AG04449 (cell line): ENCODE data around the gene CACNA1E.

ENCODE experiments used
- CTCF ChIA-PET: fragments of 350-600 bp; formaldehyde crosslinking; extraction: SDS; loops from one replicate; lab custom pipeline; 2021; ENCODE audit warnings: antibody characterized with exemption; lab: Yijun Ruan, JAX
- POLR2A ChIA-PET: fragments of 400-600, 350-600 bp; formaldehyde crosslinking; extraction: SDS; loops from one replicate; lab custom pipeline; 2020; ENCODE audit warnings: antibody characterized with exemption, inconsistent platforms; lab: Yijun Ruan, JAX
- DNase-seq: peaks from one replicate; pipeline ENCODE4 v3.0.0-alpha.2; 2010; ENCODE audit warnings: low read depth, low spot score
- H3K4me3 ChIP-seq: 2 replicates; pipeline ENCODE4 v1.5.1; 2011; ENCODE audit warnings: low read depth, mild to moderate bottlenecking, control low read depth, low read length
- TF ChIP-seq, protein P1 (sequence below): IDR thresholded peaks from one replicate; pipeline ENCODE4 v1.5.1; 2011; ENCODE audit warnings: mild to moderate bottlenecking, moderate library complexity, low read length, control low read depth, inconsistent platforms; ENCODE audit not compliant: insufficient read depth; ENCODE audit errors: missing control alignments

CACNA1E gene

DNA sequence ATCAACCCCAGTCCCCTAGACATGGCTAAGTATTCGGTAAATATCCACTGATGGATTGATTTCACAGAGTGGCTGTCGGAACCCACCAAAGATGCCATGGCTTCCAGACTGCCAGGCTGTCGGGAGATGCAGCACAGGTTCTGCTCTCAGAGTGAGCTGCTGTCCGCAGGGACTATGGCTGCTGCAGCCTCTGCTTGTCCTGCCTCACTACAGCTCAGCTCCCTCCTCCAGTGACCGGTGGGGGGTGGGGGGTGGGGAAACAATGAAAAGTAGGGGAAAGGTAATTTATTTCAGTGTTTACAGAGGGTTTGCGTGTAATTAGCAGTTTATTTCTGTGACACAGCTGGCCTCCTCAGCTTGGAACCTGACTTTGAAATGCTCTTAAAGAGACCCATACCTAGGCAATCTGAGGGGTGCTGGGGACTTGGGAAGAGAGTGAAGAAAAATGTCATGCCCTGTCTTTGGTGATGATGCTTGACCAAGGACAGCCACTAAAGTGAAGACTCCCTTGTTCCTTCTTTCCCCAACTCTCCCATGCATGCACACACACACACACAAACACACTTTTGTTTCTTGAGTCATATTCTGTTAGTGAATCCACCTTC, 109.0 kb downstream of the CACNA1E start:
- ChIA-PET CTCF (no interaction called here), POLR2A (no interaction called here)
- no peak overlapping the region for H3K4me3 ChIP-seq
- no peak for DNase-seq
- TF ChIP-seq, protein P1, sequence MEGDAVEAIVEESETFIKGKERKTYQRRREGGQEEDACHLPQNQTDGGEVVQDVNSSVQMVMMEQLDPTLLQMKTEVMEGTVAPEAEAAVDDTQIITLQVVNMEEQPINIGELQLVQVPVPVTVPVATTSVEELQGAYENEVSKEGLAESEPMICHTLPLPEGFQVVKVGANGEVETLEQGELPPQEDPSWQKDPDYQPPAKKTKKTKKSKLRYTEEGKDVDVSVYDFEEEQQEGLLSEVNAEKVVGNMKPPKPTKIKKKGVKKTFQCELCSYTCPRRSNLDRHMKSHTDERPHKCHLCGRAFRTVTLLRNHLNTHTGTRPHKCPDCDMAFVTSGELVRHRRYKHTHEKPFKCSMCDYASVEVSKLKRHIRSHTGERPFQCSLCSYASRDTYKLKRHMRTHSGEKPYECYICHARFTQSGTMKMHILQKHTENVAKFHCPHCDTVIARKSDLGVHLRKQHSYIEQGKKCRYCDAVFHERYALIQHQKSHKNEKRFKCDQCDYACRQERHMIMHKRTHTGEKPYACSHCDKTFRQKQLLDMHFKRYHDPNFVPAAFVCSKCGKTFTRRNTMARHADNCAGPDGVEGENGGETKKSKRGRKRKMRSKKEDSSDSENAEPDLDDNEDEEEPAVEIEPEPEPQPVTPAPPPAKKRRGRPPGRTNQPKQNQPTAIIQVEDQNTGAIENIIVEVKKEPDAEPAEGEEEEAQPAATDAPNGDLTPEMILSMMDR = no peak

DNA sequence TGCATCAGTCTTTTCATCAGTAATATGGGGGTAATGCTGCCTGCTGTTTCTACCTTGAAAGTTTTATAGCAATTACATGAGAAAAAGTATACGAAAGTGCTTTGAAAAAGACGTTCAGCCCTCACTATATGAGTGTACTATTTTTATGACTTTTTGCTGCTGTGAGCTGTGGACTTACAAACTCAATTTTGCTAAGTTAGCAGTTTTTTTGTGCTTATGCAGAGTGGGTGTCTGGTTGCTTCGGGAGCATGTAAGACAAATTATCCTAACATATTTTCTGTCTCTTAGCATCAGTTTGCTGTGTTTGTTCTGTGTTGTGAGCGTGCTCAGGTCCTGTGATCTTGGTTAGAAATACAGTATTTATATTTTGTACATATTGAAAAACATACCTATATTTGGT, 109.7 kb downstream of the CACNA1E start:
- DNase-seq = no peak
- ChIA-PET POLR2A (no interaction called here), CTCF (no interaction called here)
- no peak overlapping the region for H3K4me3 ChIP-seq
- TF ChIP-seq, protein P1 = no peak

DNA sequence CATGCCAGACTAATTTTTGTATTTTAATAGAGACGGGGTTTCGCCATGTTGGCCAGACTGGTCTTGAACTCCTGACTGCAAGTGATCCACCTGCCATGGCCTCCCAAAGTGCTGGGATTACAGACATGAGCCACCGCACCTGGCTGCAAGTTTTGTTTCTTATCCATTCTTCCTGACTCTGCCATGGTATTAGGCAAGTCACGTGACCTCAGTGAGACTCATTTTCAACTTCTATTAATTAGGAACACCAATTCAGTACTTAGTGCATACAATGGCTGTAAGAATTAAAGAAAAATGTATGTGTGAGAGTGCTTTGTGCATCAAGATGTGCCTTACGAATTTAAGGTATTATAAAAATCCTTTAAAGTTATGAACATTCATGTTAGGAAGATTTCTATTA, 111.2 kb downstream of the CACNA1E start:
- ChIA-PET POLR2A (no interaction called here), CTCF (no interaction called here)

DNA sequence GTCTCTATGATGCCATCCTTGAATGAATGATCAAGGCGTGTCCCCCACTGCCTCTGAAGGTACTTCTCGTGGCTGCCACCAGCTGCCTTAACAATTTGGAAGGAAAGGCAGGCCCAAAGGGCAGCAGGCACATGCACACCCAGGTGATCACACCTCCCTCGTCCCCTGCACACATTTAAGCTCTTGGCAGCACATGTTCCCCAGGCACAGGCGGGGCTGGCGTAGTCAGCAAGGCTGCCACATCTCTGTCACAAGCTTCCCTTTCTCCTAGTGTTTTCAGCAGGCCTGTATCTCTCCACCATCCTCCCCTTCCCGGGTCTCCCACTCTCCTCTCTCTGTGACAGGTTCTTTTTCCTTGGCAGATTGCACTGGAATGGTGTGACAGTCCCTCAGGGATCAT, 111.9 kb downstream of the CACNA1E start:
- no peak for DNase-seq
- no peak overlapping the region for H3K4me3 ChIP-seq
- POLR2A ChIA-PET = no interaction called here
- CTCF ChIA-PET = no interaction called here
- TF ChIP-seq, protein P1 = no peak

More for the DNA sequence above, 111.2 kb downstream of the CACNA1E start:
- no peak overlapping the region for H3K4me3 ChIP-seq
- DNase-seq = no peak
- TF ChIP-seq, protein P1 = no peak

DNA sequence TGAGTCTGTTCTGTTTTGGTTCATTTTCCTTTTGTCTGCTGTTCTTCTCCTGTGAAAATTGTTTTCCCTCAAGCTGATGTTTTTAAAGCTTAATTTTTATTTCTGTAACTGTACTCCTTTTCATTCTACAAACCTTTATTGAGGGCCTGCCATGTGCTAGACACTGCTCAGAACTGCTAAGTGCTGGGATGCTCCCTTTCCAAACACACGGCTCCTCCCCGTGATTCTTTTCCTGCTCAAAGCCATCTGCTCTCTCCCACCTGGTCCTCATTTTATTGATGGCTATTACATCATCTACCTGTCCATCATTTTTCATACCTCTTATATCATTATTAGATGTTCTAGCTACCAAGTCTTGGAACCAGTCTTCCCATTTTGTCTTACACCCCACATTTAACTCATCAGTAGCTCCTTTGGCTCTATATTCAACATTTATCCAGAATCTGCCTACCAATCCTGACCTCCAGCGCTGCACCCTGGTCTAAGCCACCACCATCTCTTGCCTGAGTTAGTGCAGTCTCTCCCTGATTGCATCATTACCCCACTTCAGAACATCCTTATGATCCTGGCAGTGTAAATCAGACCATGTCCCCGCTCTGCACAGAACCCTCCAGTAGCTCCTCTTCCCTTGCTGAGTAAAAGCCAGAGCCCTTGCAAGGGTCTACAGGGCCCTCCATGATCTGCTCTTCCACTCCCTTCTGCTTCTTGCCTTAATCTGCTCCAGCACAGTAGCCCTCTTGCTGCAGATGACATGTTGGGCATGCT, 118.1 kb downstream of the CACNA1E start:
- POLR2A ChIA-PET = no interaction called here
- no peak for DNase-seq
- CTCF ChIA-PET = no interaction called here
- TF ChIP-seq, protein P1 = no peak
- H3K4me3 ChIP-seq = no peak overlapping the region

DNA sequence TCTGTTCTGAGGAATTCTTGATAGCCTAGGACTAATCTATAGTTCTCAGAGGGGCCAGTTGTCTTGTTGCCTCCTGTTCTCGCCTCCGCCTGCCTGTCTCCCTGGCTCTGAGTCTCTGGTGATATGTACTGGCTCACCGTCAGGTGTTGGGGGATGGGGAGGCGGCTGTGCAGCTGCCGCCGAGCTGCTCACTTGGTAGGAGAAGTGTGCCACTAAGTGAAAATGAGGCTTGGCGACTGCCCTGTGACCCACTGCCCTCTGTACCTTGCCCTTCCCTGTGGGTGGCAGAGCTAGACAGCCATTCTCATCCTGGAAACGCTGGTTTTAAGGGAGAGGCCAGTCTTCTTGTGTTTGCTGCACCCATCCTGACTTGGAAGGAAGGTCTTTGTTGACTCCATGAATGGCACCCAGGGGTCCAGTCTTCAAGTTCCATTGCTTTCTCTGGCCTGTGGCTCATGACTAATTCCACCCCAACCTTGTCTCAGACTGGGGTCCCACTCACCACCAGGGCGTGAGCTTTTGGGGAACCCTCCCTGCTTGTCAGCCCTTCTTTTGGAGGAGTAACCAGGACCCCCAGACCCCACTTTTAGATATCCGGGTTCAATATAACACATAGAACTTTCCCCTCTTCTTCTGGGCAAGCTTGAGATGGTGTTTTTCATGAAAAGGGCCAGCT, 120.6 kb downstream of the CACNA1E start:
- POLR2A ChIA-PET = no interaction called here
- no peak overlapping the region for H3K4me3 ChIP-seq
- DNase-seq = no peak
- CTCF ChIA-PET = no interaction called here
- TF ChIP-seq, protein P1 = no peak
